Forelimb muscle (tissue), 1 donor: ENCODE results near the gene SLC6A8. TPM values are rescaled to one million over a fixed set of nuclear protein-coding genes. Genes with fewer than 3 reads are reported as not detected.
"Not testable (repeated sequence)": the region's sequence is repeated elsewhere in the genome, so short reads cannot be mapped to it uniquely, and the experiment has no call there.

Experiments used
- DNase-seq: peaks from one replicate; pipeline ENCODE4 v3.0.0-alpha.2; 2013; ENCODE audit warnings: low read depth
- polyA plus RNA-seq: library from polyadenylated mRNA; unstranded; fragments of 120-200 nt; gene quantifications from one replicate; pipeline ENCODE4 v1.2.1, GENCODE V29; 2013; ENCODE audit not compliant: insufficient read length

SLC6A8 gene
- polyA plus RNA-seq, 1 donor, result 40.6 TPM

GRCh38 chrX:153731117-153731844, 43.6 kb downstream of the SLC6A8 start:
- DNase-seq, result no peak

GRCh38 chrX:153731845-153732215, 44.1 kb downstream of the SLC6A8 start:
- DNase-seq, result no peak

GRCh38 chrX:153732401-153732800, 44.7 kb downstream of the SLC6A8 start:
- DNase-seq, result no peak

GRCh38 chrX:153733651-153734240, 46.0 kb downstream of the SLC6A8 start:
- DNase-seq, result no peak

- DNase-seq, result no peak
Measured at GRCh38 chrX:153734871-153735270, 47.1 kb downstream of the SLC6A8 start.

GRCh38 chrX:153735274-153735673, 47.5 kb downstream of the SLC6A8 start:
- no peak for DNase-seq

GRCh38 chrX:153736071-153736820, 48.5 kb downstream of the SLC6A8 start:
- no peak for DNase-seq

GRCh38 chrX:153736871-153737441, 49.2 kb downstream of the SLC6A8 start:
- no peak for DNase-seq

GRCh38 chrX:153738056-153738605, 50.4 kb downstream of the SLC6A8 start:
- DNase-seq, result no peak

DNA sequence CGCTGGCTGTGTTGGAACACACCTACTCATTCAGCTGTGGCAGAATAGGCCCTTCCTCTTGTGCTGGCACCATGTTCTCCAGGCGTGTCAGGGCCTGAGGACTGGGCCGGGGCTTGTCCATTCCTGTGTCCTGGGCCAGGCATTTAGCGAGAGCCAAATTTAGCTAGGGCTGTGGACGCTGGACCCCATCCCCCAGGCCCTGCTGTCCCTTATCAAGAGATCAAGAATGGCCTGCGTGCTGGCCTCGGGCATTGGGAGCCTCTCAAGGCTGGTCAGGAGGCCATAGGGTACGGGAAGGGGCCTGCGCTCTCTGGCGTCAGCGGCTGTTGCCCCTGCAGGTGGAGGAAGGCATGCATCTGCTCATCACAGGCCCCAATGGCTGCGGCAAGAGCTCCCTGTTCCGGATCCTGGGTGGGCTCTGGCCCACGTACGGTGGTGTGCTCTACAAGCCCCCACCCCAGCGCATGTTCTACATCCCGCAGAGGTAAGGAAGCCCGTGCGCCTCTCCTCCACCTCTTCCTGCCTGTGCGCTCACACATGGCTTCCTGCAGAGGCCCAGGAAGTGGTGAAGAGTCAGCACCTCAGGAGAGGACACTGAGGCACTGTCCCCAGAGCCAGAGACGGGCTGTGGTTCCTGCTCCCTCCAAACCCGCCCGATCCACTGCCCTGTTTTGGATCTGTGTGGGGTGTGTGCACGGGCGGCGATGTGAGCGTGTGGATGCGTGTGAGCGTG, 52.2 kb downstream of the SLC6A8 start:
- no peak for DNase-seq

- no peak for DNase-seq
Measured at GRCh38 chrX:153740631-153741222, 53.0 kb downstream of the SLC6A8 start.

- no peak for DNase-seq
Measured at GRCh38 chrX:153741446-153741845, 53.7 kb downstream of the SLC6A8 start.

DNA sequence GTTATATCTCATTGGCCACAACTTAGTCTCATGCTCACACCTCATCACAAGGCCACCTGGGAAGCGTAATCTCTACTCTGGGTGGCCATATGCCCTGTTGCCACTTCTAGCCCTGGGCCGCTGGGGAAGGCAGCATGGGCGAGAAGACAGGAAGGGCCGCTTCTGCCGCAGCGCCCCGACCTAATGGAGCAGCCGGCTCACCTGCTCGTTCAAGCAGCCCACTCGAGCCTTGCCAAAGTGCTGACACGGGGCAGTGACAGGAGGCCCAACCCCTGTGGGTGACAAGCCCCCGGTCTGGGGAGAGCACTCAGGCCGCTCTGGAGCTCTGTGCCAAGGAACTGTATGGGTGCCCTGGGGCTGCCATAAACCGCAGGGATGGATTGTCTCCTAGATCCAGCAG, 54.4 kb downstream of the SLC6A8 start:
- not testable (repeated sequence) for DNase-seq

- DNase-seq, result not testable (repeated sequence)
Measured at GRCh38 chrX:153742796-153743467, 55.2 kb downstream of the SLC6A8 start.

DNA sequence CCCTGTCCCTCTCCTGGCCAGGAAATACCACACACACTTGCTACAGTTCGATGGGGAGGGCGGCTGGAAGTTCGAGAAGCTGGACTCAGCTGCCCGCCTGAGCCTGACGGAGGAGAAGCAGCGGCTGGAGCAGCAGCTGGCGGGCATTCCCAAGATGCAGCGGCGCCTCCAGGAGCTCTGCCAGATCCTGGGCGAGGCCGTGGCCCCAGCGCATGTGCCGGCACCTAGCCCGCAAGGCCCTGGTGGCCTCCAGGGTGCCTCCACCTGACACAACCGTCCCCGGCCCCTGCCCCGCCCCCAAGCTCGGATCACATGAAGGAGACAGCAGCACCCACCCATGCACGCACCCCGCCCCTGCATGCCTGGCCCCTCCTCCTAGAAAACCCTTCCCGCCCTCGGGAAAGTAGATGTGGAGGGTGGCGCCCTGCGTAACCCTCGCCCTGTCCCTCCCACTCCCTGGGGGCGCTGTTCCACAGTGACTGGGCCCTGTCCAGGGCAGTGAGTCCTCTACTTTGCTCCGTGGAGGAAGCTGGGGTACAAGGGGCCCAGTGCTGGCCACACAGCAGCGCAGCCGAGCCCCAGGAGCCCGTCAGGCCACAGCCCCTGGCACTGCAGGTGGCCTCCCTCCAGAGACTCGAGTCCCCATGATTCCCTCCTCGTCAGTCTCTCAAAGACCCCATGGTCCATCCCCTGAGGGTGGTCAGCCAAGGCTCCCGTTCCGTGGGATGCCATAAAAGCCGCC, 55.9 kb downstream of the SLC6A8 start:
- DNase-seq, result not testable (repeated sequence)

DNA sequence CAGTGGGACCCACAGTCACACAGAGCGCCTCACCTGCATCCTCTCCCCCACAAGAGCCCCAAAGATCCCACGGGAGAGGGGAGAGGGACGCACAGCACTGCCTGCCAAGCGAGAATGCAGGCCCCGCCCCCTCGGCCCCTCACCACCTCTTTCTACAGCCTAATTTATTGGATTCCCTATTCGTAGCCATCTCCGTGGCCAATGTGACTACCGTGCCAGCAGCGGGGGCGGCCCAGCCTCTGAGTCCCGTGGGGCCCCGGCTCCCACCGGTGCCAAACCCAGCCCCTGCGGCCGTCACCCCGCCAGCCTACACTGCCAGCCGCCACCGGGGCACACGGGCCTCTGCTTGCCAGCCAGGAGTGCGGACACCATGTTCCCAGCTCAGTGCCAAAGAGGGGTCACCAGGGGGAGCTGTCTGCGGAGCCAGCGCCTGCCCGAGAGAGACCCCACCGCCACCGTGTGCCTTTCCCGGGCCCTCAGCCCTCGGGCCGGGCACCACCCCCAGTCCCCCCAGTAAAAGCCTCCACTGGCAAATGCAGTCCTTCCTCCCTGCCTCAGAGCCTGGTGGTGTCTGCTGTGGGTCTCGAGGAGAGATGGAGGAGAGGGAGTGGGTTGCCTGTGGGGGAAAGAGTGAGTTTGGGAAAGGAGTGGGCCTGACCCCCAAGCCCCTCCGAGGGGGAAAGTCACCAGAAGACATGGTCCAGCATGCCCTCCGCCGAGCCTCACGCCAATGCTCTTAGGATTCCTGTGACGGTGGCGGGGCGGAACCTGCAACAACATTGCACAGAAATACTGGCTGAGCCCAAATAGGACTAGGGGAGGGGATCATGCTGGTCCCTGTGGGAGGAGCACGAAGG, 56.7 kb downstream of the SLC6A8 start:
- DNase-seq, result no peak

DNA sequence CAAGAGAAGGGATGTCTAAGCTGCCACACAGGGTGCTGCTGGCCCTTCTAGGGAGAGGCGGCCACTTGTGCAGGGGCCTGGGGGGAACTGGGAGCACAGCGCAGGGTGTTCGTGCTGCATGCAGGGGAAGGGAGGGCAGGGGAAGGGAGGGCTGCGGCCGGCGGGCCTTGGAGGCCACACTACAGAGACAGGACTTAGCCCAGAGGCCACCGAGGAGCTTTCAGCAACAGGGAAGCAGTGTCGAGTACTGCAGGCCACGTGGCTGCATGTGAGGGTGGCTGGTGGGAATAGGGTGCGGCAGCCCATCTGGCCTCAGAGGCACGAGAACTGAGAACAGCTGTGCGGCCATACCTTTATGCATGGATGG, 57.3 kb downstream of the SLC6A8 start:
- DNase-seq, result not testable (repeated sequence)
